ENCODE measurements around the gene FAM107B.

GRCh38 chr10:14820775-14821154 lies 46.1 kb upstream of the FAM107B start:
- TF ChIP-seq CTCF (IDR thresholded peaks at IDR 0.05) (no peak), POLR2A (IDR thresholded peaks at IDR 0.05) (no peak)

Data from adrenal gland (tissue), 5 donors.